Glomerular endothelial cell (primary cell): ENCODE measurements around the gene PCDHGC5. TPM values are rescaled to one million over a fixed set of nuclear protein-coding genes. Genes with fewer than 3 reads are reported as not detected.

Experiments used
- DNase-seq: peaks from one replicate; pipeline ENCODE4 v3.0.0-alpha.2; 2011; ENCODE audit warnings: low read depth, low spot score; ENCODE audit errors: extremely low read depth
- total RNA-seq: library from RNA; depleted of rRNA; stranded (reverse); fragments of >200 nt; gene quantifications from 2 replicates; pipeline ENCODE4 v1.2.3, GENCODE V29; 2015

Gene PCDHGC5
- total RNA-seq, 1 donor from 2014 or later, result 2.5 TPM

GRCh38 chr5:141512390-141512910 lies 23.6 kb downstream of the PCDHGC5 start:
- DNase-seq, result no peak

- no peak for DNase-seq
Observed at GRCh38 chr5:141512911-141513626, 24.2 kb downstream of the PCDHGC5 start.

- DNase-seq, result no peak
Observed at GRCh38 chr5:141513627-141514329, 24.9 kb downstream of the PCDHGC5 start.

- no peak for DNase-seq
Observed at GRCh38 chr5:141514330-141515133, 25.7 kb downstream of the PCDHGC5 start.

GRCh38 chr5:141515141-141515540 lies 26.3 kb downstream of the PCDHGC5 start:
- no peak for DNase-seq

- no peak for DNase-seq
Observed at GRCh38 chr5:141515946-141516671, 27.2 kb downstream of the PCDHGC5 start.

GRCh38 chr5:141516672-141517025 lies 27.8 kb downstream of the PCDHGC5 start:
- DNase-seq, result no peak

GRCh38 chr5:141517312-141517711 lies 28.4 kb downstream of the PCDHGC5 start:
- no peak for DNase-seq

GRCh38 chr5:141517880-141518617 lies 29.2 kb downstream of the PCDHGC5 start:
- no peak for DNase-seq

GRCh38 chr5:141518618-141519015 lies 29.7 kb downstream of the PCDHGC5 start:
- no peak for DNase-seq

GRCh38 chr5:141519605-141520565 lies 31.0 kb downstream of the PCDHGC5 start:
- no peak for DNase-seq

GRCh38 chr5:141521244-141521781 lies 32.4 kb downstream of the PCDHGC5 start:
- peak; percentile 87 for DNase-seq

GRCh38 chr5:141522301-141522700 lies 33.4 kb downstream of the PCDHGC5 start:
- DNase-seq, result no peak

GRCh38 chr5:141523991-141524390 lies 35.1 kb downstream of the PCDHGC5 start:
- DNase-seq, result no peak

GRCh38 chr5:141524604-141525597 lies 36.0 kb downstream of the PCDHGC5 start:
- DNase-seq, result peak; percentile 73

- DNase-seq, result no peak
Observed at GRCh38 chr5:141525653-141526052, 36.8 kb downstream of the PCDHGC5 start.

- no peak for DNase-seq
Observed at GRCh38 chr5:141527426-141527825, 38.5 kb downstream of the PCDHGC5 start.
